ENCODE data around the gene SLC17A9.
A peak's percentile ranks its signal among the peaks of the same experiment; 100 is the strongest.

SLC17A9 gene

GRCh38 chr20:62913043-62913630 lies 39.4 kb upstream of the SLC17A9 start:
- in situ Hi-C loops (cut with HindIII; ENCODE audit: low pct_ligation_motif_present, low sequenced_read_pairs): no loop called here
- Histone ChIP-seq H3K36me3 (replicated peaks) (peaks cover 42% of the 10 kb centered on the region), H3K27ac (no peak overlapping the region), H3K27me3 (replicated peaks) (no peaks in the 10 kb centered on the region), H3K4me3 (ENCODE audit: low read depth, low read length) (no peak overlapping the region)
- DNase-seq: no peak
- no peak for TF ChIP-seq CTCF (IDR thresholded peaks at IDR 0.05; ENCODE audit: low read depth, low read length, missing control alignments)

DNA sequence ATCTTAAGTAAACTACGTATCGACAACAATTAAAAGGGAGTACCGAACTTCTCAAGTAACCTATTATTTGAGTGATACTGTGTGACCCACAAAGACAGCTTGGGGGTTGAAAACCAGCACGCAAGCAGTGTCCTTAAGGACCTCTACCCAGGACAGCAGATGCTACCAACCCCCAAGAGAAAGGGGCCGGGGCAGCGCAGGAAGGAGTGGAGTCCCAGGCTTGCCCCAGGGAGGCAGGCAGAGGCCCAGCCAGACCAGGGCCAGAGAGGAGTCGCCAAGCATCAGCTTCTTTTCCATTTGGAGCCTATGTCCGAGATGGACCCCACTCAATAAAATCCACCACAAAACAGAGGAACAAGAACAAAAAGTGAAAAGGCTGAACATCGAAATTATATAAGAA lies 38.1 kb upstream of the SLC17A9 start:
- in situ Hi-C loops (cut with HindIII; ENCODE audit: low pct_ligation_motif_present, low sequenced_read_pairs): no loop called here
- H3K36me3 ChIP-seq (replicated peaks): peaks cover 29% of the 10 kb centered on the region
- no peaks in the 10 kb centered on the region for H3K27me3 ChIP-seq (replicated peaks)
- TF ChIP-seq CTCF (IDR thresholded peaks at IDR 0.05; ENCODE audit: low read depth, low read length, missing control alignments): no peak
- no peak for DNase-seq
- H3K4me3 ChIP-seq (ENCODE audit: low read depth, low read length): no peak overlapping the region
- peak overlapping the region; percentile 27 for H3K27ac ChIP-seq

- no peak for TF ChIP-seq CTCF (IDR thresholded peaks at IDR 0.05; ENCODE audit: low read depth, low read length, missing control alignments)
- Histone ChIP-seq H3K27ac (peak overlapping the region; percentile 27), H3K27me3 (replicated peaks) (no peaks in the 10 kb centered on the region), H3K36me3 (replicated peaks) (peaks cover 23% of the 10 kb centered on the region), H3K4me3 (ENCODE audit: low read depth, low read length) (no peak overlapping the region)
- DNase-seq: peak; percentile 41
- in situ Hi-C loops (cut with HindIII; ENCODE audit: low pct_ligation_motif_present, low sequenced_read_pairs): no loop called here
Measured at GRCh38 chr20:62914970-62915457, 37.5 kb upstream of the SLC17A9 start.

DNA sequence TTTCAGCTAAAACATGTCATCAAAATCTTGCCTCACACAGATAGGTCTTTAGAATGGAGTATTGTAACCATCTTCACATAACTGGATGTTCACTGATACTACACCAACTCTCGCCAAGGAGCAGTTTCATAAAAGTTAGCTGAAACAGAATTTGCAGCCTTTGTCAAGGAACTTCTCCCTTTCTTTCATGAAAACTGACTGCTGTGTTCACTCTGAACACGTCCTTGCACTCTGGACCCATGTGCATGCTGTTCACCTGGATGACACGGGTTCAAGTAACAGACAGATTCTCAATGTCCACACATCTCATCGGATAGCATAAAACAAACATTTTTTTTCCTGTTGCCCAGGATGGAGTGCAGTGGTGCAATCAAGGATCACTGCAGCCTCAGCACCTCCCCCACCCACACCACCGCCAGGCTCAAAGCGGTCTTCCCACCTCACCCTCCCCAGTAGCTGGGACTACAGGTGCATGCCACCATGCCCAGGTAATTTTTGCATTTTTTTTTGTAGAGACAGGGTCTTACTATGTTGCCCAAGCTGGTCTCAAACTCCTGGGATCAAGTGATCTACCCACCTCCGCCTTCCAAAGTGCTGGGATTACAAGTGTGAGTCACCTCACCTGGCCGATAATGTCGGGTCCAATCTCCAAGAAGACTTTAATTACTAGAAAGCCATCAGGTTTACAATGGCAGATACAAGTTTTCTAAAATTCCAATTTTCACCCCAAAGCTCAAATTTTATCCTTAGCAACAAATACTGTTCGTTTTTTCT lies 35.6 kb upstream of the SLC17A9 start:
- Histone ChIP-seq H3K4me3 (ENCODE audit: low read depth, low read length) (no peak overlapping the region), H3K27me3 (replicated peaks) (no peaks in the 10 kb centered on the region), H3K27ac (no peak overlapping the region), H3K36me3 (replicated peaks) (peaks cover 4% of the 10 kb centered on the region)
- TF ChIP-seq CTCF (IDR thresholded peaks at IDR 0.05; ENCODE audit: low read depth, low read length, missing control alignments): no peak
- in situ Hi-C loops (cut with HindIII; ENCODE audit: low pct_ligation_motif_present, low sequenced_read_pairs): no loop called here
- no peak for DNase-seq

GRCh38 chr20:62917720-62918119 lies 34.8 kb upstream of the SLC17A9 start:
- no peak overlapping the region for H3K27ac ChIP-seq
- no peak overlapping the region for H3K4me3 ChIP-seq (ENCODE audit: low read depth, low read length)
- H3K27me3 ChIP-seq (replicated peaks): no peaks in the 10 kb centered on the region
- in situ Hi-C loops (cut with HindIII; ENCODE audit: low pct_ligation_motif_present, low sequenced_read_pairs): no loop called here
- TF ChIP-seq CTCF (IDR thresholded peaks at IDR 0.05; ENCODE audit: low read depth, low read length, missing control alignments): no peak
- peaks cover 4% of the 10 kb centered on the region for H3K36me3 ChIP-seq (replicated peaks)
- no peak for DNase-seq
